Glomerular visceral epithelial cell (primary cell): ENCODE results near the gene LAMC2.
"Not testable (repeated sequence)": the region's sequence is repeated elsewhere in the genome, so short reads cannot be mapped to it uniquely, and the experiment has no call there.

Source experiments
- DNase-seq: peaks from one replicate; pipeline ENCODE4 v3.0.0-alpha.2; 2016; ENCODE audit errors: extremely low spot score

Gene LAMC2

DNA sequence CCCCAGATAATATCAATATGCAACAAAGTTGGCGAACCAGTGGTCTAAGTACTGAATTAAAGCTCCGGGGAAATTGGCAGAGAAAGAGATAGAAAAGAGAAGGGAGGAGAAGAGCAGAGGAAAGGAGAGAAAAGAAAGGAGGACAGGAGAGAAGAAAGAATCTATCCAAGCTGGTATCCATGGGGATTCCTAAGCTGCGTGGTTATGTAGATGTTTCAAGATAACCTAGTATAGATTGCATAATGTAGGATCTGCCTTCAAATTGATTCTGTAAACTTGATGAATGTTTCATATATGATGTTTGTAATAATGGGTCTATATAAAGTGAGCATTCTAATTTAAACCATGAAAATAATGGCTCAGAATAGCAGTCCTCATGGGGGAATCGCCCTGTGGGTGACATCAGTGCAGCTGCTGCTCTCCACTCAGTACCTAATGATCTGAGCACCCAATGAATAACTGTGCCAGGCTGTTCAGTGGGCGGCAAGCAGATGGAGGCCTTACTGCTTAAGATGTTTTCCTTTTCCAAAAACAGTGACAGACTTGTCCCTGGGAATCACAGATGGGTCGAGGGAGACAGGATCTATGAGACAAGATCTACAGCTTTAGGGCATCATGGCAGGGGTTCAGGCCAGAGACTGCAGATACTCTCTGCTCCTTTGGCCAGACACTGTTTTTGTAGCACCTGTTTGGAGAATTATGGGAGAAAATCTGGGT is 78.0 kb downstream of the LAMC2 start:
- DNase-seq = no peak

DNA sequence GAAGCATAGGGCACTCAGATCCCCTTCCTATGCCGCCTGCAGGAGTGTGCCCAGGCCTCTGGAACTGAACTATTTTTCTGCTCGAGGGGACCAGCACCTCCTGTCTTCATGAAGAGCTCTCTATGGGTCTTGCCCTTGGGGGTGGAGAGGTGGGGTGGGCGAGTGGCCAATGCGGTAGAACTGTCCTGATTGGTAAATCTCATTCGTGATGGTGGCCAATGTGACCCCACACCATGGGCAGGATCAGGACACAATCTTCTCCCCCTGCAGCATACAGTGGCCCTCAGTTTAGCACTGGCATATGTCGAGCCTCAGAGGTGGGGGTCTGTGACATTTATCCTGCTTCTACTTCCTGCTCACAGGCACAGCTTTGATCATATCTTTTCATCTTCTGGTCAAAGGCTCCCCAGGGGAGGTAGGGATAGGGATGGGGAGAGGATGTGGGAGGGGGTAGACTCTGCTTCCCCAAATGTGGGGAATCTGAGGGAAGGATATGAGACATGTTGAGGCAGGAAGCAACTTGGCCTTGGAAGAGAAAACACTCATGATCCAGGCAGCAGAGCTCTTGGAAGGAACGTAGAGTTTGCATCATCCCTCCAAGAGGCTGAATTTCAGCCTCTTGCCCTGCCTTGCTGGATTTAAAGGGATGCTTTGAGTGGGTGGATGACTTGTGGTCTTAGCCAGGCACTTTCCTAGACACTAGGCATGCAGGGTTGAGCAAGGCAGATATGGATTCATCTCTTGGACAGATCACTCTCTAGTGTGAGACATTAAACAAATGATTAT is 81.8 kb downstream of the LAMC2 start:
- no peak for DNase-seq

DNA sequence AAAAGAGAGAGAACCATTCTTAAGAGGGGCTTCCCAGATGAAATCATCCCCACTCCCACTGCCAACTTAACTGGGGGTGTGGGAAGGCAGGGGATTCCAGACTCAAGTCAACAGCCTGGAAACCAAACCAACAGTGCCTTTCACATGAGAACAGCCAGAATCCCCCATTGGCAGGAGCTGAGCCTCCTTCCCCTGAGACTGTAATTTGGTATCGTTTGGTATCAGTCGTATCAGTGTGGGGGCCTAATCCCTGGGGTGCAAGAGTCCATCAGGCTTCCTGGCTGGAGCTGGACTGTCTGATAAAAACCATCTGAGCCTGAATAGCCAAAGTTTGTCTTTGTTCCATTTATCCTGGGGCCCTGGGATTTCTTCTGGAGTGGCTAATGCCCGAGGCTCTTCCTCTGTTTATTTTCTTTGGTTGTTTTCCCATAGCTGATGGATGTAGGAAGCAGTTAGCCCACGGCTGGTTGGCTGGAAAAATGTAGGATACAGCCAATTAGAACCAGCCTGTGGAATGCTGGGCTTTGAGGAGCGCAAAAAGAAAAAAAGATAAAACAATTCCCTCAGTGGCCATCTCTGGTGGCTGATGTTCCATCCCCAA is 84.6 kb downstream of the LAMC2 start:
- no peak for DNase-seq

DNA sequence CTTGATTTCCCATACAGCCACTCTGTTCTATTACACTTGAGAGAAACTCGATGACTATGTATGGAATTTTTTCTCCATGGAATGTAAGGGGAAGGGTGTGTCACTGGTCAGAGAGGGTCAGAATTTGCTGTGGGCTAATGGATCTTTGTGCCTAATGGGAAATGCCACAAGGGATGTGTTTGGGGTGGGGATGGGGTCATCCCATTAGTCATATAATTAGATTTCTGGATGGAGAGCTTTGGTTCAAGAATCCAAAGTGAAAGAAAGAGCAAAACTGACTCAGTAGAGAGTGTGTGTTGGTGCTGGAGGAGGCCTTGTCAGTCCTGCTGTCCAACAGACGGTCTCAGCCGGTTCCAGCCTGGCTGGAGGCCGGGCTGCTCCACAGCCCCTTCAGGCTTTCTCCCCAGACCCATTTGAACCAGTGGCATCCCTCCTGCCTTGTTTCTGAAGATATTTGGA is 86.4 kb downstream of the LAMC2 start:
- peak; percentile 82 for DNase-seq

DNA sequence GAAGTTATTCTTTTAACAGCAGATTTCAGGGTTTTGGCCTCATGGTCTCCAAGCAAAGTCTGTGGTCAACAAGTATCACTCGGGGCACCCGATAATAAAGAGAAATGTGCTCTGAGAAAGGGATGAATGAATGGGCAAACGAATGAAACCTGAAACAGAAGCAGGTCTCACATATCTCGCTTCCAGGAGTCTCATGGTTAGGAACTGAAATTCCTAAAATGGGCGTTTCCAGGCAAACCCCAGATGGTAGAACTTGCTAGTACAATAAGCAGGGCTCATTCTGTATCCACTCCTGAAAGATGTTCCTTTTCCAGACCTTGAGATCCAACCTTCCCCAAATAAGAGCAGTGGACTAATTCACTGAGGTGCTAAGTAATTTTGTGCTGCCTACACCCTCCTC is 87.2 kb downstream of the LAMC2 start:
- DNase-seq = no peak

DNA sequence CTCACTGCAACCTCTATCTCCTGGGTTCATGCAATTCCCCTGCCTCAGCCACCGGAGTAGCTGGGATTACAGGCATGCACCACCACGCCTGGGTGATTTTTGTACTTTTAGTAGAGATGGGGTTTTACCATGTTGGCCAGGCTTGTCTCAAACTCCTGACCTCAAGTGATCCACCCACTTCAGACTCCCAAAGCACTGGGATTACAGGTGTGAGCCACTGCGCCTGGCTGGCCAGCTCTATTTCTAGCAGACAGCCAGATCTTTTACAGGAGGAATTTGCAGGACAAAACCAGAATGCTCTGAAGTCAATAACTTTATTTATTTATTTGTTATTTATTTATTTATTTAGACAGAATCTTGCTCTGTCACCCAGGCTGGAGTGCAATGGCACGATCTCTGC is 87.9 kb downstream of the LAMC2 start:
- DNase-seq = not testable (repeated sequence)

DNA sequence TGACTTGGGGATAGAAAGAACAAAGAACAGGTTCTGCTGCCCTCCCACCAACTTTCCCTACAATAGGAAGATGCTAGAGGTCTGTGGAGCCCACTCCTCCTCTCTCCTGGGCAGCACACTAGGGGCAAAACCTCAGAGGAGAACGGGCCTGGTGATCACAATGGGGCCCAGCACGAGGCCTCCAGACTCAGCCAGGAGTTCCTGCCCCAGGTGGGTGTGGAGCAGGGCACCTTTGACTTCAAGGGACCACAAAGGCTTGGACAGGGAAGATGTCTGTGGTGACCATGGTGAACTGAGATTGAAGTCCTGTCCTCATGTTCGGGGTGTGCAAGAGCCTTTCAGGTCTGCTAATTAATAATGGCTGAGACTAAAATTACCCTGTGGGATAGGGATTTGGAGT is 88.8 kb downstream of the LAMC2 start:
- no peak for DNase-seq

DNA sequence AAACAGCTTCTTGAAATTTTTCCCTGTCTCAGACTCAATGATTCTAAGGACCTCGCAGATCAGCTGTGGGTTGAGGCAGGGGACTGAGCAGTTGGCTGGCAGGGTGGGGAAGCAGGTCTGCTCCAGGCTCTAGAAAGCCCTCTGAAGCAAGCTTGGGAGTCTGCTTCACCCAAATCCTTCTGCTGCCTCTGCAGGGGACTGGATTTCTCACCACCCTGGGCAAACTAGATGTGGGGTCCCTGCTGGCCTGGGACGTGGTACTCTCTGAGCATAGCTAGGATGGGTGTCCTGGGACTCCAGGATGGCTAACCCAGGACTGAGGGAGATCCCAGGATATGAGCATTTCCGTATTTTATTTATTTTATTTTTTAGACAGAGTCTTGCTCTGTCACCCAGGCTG is 89.3 kb downstream of the LAMC2 start:
- no peak for DNase-seq

DNA sequence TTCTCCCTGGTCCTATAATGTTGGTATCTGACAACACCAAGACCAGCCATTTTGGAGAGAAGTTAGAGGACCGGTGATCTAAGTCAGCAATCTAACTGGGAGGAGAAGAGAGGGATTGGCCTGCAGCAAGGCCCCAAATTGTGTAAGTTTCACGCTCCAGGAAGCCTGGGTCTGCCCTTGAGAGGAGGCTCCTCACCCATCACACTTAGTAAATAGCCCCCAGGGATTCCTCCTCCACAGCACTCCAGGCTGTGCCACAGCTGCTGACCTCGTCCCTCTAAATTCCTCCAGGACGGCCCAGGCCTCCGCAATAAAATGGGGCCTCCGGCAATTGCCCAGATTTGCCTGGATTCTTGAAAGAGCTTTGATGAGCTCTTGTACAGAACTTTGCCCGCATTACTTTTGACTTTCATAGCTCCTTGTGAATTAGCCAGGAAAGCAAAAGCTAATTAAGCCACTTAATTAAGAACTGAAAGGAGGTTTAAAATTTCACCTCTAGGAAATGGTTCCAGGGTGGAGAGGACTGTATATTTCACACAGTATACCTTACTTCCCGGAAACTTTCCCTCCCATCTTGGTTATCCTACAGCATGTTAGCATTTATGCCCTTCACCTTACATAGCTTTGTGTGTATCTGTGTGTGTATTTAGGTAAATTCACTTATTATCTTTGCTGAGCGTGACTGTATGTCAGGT is 90.5 kb downstream of the LAMC2 start:
- no peak for DNase-seq

DNA sequence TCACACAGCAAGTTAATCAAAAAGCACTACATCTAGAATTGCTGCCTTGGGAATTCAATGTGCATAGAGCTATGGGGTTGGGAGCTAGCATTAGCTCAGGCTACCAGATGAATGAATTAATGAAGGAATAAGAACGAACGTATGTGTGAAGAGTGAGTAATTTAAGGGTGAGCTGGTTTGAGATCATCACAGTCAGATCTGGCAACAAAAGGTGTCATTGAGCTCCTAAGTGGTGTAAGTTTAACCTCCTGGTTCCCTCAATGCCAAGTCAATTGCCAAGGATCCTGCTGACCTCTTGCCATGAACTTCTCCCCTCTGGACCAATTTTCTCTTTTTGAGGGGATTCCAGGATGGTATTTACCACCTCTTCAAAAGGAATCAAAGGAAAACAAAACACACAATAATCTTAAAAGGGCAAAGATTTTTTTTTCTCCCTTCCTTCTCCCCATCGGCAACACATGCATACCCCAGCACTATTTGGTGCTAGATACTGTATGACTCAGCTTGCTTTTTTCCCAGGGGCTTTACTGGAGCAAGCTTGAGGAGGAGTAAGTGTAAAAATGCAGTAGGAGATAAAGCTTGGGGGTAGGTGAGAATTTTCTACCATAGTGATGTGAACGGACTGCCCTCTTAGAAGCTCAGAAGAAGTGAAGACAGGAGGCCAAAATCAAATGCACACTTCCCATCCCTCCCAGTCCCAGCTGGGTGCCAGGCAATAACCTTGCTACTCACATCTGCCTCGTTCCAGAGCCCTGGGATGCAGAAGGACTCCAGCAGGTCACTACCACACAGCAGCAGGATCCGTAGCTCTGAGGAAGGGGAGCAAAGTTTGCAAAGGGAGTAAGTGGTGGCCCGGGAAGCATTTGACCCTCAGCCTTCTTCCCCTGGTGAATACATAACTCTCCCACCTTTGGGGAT is 92.0 kb downstream of the LAMC2 start:
- DNase-seq = no peak

DNA sequence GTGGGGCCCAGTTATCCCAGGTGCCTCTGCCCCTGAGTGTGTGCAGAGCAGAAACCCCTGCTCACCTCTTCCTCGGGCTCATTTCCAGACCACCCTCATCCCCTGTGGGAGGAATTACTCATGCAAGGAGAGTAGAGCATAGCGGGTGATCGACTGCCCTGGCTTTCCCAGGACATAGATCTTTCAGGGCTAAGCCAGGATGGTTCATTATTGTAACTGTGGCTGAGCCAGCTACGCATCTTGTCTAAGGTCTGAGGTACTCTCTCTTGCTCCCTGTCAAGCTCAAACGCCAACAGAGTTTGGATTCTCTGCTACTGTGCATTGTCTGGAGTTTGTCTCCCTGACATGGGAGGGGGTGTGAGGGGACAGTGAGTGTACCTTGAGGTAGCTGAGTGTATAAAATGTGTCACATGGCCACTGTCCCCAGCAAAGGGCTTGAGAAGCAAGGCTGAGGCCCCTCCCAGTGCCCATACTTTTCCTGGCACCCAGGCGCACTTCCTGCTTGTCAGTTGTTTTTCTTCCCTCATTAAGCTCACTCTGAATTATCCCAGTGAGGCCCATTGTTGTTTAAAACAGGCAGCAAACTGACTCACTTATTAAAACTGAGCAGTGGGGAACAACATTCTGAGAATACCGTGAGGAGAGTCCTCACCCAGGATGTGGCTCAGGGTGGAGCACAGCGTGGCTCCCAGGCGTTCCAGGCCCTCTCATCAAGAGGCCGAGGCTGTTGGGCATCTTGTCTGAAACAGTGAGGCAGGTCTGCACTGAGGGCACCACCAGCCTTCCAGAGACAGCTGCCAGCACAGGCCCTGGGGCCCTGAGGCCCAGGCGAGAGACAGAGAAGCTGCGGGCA is 92.9 kb downstream of the LAMC2 start:
- DNase-seq = peak; percentile 37

DNA sequence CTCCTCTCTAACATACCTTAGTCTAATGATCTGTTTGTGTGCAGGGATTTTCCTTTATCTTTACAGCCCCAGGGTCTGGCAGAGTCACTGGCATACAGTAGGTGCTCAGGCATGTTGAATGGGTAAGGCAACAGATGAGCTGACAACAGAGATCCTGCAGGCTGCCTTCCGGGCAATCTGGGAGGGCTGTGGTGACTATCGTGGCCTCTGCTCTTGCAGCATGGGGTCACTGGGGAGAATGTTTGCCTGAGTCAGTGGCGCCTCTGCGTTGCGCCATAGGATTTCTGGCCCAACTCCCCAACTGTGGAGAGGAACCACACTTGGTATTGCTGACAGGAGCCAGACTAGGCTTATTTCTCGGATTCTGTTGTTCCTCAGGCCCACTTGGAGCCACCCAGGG is 93.8 kb downstream of the LAMC2 start:
- DNase-seq = no peak

DNA sequence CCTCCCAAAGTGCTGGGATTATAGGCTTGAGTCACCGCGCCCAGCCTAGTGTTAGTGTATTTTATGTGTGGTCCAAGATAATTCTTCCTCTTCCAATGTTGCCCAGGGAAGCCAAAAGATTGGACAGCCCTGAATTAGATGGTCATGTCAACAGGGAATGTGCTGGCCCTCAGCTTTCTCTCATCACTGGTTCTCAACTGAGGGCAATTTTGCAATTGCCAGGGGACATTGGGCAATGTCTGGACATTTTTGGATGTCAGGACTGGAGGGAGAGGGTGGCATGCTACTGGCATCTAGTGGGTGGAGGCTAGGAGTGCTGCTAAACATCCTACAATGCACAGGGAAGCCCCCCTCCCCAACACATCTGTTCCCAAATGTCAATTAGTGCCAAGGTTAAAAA is 95.0 kb downstream of the LAMC2 start:
- DNase-seq = no peak

DNA sequence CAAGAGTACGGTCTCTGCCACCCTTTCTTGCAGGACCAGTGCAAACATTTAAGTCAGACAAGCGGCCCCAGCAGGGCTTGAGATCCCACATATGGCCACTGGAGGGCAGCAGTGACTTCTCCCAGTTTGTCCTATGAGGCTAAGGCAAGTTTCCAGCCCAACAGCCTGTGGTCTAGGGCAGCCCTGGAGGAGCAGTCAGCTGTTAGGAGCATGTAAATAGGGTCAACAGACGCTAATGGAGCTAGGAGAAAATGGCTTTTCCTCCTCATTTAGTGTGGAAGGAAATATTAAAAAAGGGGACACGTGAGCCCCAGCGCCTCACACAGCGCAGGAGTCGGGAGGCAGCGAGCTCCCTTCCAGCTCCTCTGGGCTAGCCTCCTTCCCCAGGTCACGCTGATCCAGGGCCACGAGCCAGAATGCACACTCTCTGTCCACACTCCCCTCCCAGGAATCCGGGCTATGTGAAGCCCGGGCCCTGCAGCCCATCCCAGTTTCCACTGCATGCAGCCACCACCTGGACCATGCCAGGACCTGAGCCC is 95.6 kb downstream of the LAMC2 start:
- peak; percentile 91 for DNase-seq

DNA sequence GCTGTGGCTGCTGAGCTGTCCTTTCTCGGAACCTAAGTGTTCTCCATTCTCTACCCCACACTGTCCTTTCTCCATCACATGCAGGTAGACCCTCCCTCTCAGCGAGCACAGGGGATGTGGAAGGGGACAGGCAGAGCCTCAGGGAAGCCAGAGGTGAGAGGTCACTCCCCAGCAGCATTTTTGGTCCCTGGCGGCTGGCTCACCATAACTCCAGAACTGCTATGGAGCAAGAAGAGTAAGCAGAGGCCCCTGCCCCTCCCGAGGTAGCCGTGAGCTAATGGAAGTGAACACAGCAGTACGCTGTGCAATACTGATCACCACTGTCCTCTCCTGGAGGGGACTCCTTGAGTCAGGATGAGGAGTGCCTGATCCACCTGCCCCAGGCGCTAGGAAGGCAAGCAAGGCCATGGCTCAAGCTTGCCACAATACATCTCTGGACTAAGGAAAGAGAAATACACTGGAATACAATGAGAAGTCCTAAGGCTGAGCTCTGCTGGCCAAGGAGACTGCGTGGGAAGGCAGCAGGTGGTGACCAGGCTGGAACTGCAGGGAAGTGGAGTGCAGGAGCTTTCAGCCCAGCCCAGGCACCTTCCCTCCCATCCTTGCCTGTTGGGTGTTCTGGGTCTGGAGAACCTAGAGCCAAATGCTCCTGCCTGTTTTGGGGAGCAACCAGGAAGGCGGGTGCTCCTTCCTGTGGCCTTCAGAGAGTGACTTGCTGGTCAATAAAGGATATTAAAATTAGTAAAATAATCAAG is 96.2 kb downstream of the LAMC2 start:
- no peak for DNase-seq

DNA sequence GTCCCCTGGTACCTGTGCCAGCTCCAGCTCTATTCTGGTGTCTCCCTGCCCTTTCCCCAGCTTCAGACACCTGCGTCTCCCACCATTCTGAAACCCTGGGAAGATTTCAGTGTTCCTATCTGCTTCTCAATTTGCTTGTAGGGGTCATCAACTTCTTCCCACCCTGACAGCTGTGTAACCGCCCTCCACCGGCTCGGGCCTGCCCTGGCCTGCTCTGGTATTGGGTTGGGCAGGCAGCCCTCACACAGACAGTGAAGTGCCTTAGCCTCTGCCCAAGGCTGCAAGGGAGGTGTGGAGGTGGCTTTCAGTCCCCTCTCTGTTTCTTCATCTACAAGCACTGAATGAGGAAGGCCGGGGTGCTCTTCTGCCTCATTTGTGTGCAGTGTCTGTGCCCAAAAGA is 97.2 kb downstream of the LAMC2 start:
- DNase-seq = no peak

DNA sequence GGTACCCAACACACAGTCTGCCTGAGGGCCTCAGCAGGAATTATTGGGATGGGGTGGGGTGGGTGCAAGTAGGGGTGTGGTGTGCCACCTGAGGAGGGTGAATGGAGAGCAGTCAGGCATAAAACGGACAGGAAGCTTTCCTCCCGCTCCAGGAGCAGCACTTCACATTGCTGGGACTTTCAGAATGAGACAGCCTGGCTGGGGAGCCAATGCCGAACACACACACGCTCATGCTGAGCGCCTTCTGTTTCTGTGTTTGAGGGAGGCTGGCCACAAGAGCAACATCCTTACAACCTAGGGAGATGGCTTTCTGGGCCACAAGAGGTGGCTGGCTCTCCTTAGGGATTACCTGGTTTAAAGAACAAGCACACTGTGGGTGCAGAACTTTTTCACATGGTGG is 98.0 kb downstream of the LAMC2 start:
- DNase-seq = no peak

DNA sequence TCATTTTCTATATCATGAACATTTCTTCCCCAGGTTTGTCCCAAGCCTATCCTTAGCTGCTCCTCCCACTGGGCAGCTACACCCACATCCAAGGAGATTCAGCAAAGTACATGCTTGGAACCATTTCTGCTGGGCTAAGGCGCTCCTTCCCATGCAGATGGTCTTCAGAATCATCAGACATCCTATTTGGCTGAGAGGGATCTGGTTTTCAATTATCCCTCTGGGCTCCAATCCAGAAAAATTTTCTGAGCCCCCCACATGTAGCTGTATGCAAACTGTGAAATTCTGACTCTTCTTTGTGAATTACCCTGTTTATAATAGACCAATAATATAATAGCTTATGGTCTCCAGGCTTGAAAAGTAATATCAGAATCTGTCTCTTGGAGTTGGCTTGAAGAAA is 99.2 kb downstream of the LAMC2 start:
- no peak for DNase-seq

DNA sequence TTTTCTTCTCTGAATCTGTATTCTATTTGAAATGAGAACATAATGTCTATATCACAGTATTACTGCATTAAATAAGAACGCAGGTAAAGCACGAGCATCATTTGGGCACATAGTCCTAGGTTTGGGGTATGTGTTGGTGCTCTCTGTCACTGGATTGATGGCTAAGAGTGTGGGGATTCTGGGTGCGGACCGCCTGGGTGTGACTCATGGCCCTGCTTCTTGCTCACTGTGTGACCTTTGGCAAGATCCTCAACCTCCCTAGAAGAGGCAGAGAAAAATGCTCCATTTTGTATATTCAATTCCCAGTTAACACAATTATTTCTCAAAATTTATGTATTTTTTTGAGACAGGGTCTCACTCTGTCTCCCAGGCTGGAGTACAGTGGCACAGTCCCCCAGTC is 99.7 kb downstream of the LAMC2 start:
- no peak for DNase-seq
